ENCODE measurements around the gene COX10.
"Not testable (repeated sequence)": the region's sequence is repeated elsewhere in the genome, so short reads cannot be mapped to it uniquely, and the experiment has no call there.

Gene COX10

DNA sequence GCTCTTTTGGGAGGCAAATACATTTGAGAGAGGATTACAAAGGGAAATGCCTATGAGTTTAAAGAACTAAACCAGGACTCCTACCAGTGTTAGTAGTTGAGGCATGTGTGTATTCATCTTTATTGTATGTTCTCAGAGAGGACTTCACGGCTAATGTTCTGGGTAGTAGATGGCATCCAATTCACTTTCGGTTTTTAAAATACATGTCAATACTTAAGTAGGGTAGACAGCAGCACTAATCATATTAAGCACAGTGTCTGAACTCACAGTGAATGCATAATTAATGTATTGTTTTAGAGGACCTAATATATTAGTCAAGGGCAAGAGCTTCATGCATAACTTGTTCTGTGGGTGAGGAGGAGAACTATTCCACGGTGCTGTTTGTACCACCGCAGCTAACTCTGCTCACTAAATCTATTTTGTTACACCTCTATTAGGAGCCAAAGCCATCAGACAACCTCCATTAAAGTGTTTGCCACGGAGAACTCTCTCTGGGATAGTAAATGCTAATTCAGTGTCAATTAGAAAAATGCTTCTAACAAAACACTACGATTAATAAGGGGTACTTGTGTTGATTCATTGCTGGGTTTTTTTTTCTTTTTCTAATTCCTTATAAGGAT, 56.3 kb downstream of the COX10 start:
- DNase-seq: no peak

DNA sequence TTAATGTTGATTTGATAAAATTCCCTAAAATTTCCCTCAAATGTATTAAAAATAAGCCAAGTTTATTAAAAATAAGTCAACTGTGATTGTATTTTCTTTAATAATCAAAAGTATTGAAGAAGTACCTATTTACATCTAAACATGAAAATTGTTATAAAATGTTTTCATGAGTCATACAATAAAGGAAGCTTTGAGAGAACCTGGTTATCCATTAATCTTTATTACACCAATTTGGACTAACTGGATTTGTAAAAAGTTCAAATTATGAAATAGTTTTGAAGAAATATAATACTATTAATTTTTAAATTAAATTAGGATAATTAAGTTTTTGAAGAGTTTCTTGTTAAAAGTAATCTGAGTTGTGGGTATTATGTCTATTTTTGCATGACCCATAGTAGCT, 63.8 kb downstream of the COX10 start:
- DNase-seq: no peak

DNA sequence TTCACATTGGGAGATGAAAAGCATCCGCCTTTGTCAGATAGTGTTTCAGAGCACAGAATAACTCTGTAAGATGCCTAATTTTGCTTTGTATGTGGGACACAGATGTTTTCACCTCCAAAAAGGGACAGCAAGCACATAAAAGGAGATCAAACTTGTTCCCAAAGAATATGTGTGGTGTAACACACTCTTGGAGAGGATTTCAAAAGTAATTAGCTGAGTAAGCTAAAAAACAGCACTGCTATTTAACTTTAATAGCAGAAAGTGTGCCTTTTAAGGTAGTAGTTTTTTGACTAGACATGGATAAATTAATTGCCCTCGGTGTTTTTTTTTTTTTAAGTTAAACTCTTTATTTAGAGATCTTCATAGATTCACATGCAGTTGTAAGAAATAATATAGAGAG, 65.2 kb downstream of the COX10 start:
- DNase-seq: no peak

GRCh38 chr17:14135906-14136590, 66.7 kb downstream of the COX10 start:
- DNase-seq: no peak

GRCh38 chr17:14138649-14139048, 69.3 kb downstream of the COX10 start:
- no peak for DNase-seq

DNA sequence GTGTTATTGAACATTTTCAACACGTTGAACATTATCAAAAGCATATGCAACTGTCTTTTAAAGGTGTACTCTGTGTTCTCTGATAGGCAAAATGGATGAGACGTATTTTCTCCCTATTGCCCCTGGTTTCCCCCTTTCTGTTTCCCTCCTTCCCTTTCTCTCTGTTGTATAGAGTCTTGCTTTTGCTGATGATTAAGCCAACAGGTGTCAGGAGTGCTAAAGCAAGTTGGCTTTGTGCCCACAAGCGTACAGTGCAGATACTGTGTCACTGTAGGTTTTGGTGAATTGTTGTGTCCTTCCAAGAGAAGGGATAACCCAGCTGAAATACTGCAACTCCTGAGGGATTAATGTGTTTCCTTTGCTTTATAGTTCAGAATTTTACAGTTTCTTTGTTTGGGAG, 74.4 kb downstream of the COX10 start:
- no peak for DNase-seq

- DNase-seq: no peak
Measured at GRCh38 chr17:14144508-14144907, 75.2 kb downstream of the COX10 start.

- DNase-seq: no peak
Measured at GRCh38 chr17:14149751-14150150, 80.4 kb downstream of the COX10 start.

- no peak for DNase-seq
Measured at GRCh38 chr17:14150619-14151018, 81.3 kb downstream of the COX10 start.

- DNase-seq: no peak
Measured at GRCh38 chr17:14152721-14153120, 83.4 kb downstream of the COX10 start.

- DNase-seq: no peak
Measured at GRCh38 chr17:14153374-14153773, 84.1 kb downstream of the COX10 start.

- no peak for DNase-seq
Measured at GRCh38 chr17:14156689-14157088, 87.4 kb downstream of the COX10 start.

DNA sequence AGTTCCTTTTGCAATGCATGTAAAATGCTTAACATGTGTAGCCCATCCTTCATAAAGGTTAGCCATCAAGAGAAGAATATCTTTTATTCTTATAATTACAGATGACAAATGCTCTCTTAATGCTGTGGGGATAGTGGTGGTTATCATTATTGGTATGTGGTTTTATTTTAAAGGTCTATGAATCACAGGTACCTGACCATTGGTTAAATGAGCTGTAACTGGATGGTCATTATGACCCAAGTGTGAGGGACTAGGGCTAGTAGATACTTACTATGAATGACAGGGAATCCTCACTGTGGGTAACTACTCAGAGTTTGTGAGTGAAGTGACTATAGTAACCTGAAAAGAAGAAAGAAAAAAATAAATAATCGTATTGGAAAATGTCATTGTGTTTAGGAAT, 88.5 kb downstream of the COX10 start:
- DNase-seq: no peak

GRCh38 chr17:14158707-14159106, 89.4 kb downstream of the COX10 start:
- DNase-seq: no peak

DNA sequence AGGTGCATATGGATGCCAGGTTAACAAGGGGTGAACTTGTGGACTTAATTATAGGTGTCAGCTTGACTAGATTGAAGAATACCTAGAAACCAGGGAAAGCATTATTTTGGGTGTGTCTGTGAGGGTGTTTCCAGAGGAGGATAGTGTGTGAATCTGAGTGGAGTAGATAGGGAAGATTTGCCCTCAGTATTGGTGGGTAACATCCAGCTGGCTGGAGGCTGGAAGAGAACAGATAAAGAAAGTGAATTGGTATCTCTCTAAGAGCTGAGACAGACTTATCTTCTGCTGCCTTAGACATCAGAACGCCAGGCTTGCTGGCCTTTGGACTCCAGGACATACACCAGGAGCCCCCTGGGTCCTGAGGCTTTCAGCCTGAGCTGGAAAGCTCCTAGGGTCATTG, 92.1 kb downstream of the COX10 start:
- DNase-seq: no peak

DNA sequence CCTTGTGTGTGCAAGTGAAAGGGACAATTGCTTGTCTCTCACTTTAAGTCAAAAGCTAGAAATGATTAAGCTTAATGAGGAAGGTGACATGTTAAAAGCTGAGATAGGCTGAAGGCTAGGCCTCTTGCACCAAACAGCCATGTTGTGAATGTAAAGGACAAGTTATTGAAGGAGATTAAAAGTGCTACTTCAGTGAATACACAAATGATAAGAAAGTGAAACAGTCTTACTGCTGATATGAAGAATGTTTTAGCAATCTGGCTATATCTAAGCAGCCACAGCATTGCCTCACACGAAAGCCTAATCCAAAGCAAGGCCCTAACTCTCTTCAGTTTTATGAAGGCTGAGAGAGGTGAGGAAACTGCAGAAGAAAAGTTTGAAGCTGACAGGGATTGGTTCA, 96.3 kb downstream of the COX10 start:
- no peak for DNase-seq

GRCh38 chr17:14167831-14168230, 98.5 kb downstream of the COX10 start:
- DNase-seq: not testable (repeated sequence)

GRCh38 chr17:14168582-14168981, 99.3 kb downstream of the COX10 start:
- no peak for DNase-seq

- DNase-seq: no peak
Measured at GRCh38 chr17:14169287-14169686, 100.0 kb downstream of the COX10 start.

- DNase-seq: no peak
Measured at GRCh38 chr17:14169901-14170300, 100.6 kb downstream of the COX10 start.

DNA sequence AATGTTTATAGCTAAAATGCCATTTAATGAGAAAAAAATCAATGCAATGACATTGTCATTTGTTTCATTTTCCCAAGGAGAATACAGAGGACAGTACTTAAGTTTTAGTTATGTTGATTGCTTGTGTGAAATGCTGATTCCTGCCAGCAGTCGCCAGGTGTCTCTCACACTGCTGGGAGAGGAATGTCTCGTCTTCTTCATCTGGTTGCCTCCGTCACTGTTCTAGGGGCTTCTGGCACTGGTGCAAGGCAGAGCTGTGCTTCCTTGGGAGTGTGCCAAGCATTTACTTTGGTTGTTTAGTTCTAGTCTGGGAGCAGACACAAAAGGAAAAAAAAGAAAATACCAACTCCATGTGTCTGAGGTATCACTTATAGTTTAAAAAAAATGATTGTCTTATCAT, 107.7 kb downstream of the COX10 start:
- DNase-seq: not testable (repeated sequence)

- DNase-seq: not testable (repeated sequence)
Measured at GRCh38 chr17:14177801-14178200, 108.5 kb downstream of the COX10 start.

- DNase-seq: not testable (repeated sequence)
Measured at GRCh38 chr17:14179951-14180350, 110.6 kb downstream of the COX10 start.

GRCh38 chr17:14182084-14182483, 112.8 kb downstream of the COX10 start:
- DNase-seq: not testable (repeated sequence)

DNA sequence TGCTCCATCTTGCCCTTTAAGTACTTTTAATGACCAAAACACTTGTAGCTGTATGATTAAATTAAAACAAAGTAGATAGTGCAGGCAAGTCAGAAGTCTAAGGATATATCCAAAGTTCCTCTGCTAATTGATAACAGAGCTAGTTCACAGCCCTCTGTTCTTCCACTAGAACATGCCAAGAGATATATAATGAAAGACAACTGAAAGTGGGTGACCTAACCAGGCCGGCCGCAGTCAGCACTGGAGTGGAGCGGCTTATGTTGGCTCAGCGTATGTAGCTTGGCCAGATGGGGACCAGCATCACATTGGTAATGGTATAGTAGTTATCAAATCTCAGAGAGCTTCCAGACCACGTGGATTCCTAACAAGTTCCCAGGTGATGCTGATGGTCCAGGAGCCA, 115.2 kb downstream of the COX10 start:
- DNase-seq: not testable (repeated sequence)

Measured in activated T-cell treated with anti-CD3 and anti-CD28 coated beads, Interleukin-2, amount 50 U/mL, for 1 hour (primary cell).